GM18520 (cell line): ENCODE data around the gene NPHP4.

ENCODE experiments used
- ATAC-seq: cut with Tn5 transposase; IDR thresholded peaks from one replicate; pipeline ENCODE4 v1.9.1; 2021; ENCODE audit not compliant: unreplicated experiment

NPHP4 gene

DNA sequence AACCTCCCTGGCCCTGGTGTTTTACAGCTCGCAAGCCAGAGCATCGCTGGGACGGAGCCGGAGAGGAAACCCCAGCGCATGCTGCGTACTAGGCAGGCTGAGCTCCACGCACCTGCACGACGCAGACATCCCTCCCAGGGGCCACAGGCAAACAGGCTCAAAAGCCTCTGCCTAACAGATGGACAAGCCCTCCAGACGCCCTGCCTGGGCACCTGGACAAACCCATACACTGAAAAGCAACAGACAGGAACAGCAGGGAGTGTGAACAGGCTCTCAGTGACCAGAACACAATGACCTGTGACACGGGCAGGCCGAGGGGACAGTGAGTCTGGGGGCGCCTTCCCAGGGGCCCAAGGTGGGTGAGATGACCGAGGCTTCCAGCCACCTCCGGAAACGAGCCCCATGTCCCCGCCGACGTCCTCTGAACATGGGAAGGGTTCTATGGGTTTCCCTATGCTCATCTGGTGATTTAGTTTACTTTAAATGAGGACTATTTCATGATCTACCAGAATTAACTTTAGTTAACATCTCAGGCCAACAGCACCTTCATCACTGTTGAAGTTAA lies 40.3 kb downstream of the NPHP4 start:
- ATAC-seq: no peak

DNA sequence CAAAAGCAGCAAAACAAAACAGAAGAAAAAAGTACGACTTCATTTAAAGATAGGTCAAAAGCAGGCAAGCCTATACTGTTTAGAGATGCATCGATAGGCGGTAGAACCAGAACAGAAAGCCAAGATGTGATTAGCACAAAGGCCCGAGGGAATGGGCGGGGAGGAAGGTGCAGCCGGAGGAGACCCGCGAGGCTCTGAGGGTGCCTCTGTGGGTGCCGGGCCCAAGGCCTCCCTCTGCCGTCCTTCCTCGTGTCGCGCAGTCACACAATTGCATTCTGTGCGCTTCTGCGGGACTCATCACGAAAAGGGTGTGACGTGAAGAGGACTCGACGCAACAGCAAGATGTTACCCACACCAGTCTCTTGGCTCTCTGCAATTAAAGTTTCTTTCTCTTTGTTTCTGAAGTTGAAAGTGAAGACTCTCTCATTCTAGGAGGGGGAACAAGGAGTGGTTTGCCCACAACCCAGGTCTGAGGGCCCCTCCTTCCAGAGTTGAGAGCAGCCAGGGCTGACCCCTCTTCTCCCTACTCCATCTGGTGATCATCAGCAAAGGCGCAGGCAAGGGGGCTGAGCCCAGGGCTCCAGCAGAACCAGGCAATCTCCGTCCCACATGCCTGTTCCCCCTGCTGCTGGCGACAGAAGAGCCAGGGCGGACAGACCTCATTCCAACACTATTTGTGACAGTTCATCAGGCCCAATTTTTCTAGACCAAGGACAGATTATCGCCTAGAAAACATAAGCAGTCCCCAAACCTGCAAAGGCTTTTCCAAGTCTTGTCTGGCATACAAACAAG lies 41.0 kb downstream of the NPHP4 start:
- no peak for ATAC-seq

DNA sequence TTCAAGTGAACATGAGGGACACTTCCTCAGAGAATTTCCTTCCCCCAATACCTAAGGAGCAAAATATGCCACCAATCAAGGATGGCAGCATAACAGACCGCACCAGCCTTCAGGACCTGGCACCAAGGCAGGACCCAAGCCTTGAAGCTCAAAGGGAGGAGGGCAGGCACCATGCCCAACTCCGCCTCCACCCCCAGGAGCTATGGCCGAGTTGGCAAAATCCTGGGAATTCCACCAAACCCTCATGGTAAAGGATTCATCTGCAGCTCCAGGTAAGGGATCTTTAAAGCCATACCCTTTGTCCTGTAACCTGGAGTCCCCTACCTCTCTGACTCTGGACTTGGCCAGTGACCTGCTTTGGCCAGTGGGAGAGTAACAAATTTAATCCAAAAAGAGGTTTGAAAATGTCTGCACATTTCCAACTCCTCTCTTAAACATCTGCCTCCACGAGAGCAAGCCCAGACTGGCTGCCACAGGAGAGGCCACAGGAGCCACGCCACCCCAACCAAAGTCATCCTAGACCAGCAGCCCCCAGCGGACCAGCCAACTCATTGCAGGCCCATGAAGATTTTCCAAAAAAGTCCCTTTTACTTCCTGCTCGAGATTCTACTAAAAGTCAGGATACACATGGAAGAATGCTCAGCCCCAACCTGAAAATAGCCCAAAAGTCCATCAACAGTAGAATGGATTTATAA lies 41.9 kb downstream of the NPHP4 start:
- ATAC-seq: no peak

DNA sequence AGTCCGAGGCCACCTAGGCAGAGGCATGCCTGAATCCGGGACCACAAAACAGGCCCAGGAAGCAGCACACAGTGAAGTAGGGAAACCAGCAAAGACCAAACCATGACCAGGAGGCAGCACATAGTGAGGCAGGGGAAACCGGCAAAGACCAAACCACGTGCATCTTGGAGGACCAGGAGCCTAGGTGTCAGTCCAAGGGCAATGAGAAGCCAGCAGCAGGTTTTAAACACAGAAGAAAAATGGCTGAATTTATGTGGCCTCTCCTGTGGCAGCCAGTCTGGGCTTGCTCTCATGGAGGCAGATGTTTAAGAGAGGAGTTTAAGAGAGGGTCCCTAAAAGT lies 42.5 kb downstream of the NPHP4 start:
- ATAC-seq: no peak

DNA sequence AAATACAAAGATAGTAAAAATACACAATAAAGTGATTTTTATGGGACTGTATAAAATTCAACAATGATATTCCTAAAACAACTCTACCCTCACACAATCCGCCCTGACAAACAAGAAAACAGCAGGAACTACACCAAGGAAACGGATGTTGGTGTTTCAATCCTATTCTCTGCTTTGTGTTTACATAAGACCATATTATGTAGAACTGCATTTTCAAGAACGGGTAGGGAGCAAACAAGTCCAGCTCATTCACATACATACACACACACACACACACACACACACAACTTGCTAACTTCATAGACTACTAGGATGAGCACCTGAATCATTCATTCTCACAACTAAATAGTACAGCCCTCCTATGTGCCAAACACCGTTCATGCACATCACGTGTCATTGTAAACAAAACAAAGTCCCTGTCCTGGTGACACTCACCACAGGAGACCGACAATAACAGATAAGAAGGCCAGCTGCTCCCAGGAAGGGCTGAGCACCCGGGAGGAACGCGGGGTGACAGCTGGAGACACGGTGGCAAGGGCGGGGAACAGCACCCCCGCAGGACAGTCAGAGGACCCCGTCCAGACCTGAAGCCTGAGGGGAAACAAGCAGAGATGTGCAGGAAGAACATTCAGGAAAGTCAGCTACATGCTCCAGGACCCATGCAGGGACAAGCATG lies 43.0 kb downstream of the NPHP4 start:
- ATAC-seq: no peak

DNA sequence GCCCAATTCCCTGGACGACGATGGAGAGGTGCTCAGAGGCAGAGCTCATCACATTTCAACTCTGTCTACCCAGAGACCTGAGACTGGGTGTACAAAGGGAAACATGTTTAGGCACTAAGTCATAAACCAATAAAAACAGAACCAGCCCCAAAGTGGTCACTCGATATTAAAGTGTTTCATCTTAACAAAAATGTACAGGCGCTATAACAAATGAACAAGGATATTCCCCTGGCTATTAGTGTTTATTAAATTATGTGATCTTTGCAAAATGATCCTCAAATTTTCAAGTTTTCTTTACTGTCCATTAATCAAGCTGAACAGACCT lies 43.6 kb downstream of the NPHP4 start:
- ATAC-seq: no peak

DNA sequence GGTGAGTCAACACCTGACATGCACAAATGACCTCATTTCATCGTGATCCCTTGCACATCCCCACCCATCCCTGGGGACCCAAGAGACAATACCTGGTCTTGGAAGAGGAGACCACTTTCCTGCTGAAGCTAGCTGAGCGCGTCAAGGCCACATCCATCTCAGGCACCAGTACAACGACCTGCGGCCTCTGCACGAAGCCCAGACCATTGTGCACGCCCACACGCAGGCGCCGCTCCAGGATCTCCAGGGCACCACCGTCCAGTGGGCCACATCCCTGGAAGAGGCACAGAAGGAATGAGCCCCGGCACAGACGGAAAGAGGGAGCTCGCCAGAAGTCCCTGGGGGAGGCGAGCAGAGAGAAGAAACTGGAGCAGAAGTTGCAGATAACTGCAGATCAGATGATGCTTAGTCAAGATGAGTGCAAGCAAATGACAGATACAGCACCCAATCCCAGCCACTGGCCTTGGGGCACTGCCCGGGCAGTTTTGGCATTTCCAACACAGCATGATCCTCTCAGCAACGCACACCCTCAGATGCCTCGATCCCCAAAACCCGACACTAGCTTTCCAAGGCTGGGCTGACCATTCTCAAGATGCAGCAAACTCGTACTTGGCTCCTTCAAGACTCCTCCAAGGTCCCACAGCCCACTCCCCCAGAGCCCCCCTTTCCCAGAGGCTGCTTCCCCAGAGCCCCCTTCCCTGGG lies 44.1 kb downstream of the NPHP4 start:
- ATAC-seq: no peak

DNA sequence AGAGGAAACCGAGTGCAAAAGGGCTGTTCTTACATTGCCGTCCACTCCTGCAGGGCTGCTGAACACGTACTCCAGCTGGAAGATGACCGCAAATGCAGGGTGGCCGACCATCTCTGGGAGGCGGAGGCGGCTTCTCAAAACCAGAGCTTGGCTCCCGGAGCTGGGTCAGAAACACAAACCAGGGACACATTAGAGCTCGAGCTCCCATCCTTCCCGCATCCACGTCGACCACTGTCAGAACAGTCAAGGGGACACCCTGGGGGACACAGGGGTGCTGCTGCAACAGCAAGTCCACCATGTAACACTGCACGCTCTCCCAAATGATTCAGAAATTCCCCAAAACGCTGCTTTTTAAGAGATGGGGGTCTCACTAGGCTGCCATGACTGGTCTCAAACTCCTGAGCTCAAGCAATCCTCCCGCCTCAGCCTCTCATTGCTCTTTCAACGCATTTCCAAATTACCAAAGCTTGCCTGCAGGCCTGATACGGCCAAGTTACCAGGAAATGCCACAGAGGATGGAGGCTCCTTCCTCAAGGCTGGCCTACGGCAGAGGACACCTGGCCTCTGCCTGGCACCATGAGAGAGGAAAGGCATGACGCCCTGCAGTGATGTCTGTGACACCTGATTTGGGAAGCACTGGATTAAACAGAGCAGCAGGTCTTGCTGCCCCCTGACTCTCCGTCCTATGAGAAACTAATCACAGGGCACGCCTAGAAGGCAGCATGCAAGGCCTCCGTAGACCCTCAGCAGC lies 45.0 kb downstream of the NPHP4 start:
- no peak for ATAC-seq

DNA sequence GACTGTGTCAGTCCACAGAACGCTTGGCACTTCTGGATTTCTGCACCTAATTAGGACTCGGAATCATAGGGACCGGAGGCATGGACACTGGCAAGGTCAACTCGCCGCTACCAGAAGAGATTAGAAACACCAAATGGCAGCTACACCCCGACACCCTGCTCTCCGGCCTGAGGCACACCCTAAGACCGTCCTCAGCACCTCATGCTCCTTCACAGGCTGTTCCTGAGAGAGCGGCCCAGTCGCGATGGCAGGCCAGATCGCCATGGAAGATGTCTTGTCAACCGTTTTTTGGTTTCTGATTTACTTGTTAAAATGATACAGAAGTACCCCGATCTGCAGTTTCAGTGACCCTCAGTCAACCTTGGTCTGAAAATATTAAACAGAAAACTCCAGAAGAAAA lies 46.8 kb downstream of the NPHP4 start:
- ATAC-seq: no peak

DNA sequence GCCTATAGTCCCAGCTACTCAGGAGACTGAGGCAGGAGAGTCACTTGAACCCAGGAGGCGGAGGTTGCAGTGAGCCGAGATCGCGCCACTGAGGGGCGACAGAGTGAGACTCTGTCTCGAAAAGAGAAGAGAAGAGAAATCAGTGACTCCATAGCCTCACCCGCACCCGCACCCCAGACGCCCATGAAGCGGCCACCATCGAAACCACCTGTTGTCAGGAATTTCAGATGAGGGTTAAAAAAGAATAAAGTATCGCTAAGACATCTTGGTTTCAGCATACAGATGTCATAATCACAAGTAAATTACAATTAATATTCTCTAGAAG lies 47.4 kb downstream of the NPHP4 start:
- no peak for ATAC-seq

DNA sequence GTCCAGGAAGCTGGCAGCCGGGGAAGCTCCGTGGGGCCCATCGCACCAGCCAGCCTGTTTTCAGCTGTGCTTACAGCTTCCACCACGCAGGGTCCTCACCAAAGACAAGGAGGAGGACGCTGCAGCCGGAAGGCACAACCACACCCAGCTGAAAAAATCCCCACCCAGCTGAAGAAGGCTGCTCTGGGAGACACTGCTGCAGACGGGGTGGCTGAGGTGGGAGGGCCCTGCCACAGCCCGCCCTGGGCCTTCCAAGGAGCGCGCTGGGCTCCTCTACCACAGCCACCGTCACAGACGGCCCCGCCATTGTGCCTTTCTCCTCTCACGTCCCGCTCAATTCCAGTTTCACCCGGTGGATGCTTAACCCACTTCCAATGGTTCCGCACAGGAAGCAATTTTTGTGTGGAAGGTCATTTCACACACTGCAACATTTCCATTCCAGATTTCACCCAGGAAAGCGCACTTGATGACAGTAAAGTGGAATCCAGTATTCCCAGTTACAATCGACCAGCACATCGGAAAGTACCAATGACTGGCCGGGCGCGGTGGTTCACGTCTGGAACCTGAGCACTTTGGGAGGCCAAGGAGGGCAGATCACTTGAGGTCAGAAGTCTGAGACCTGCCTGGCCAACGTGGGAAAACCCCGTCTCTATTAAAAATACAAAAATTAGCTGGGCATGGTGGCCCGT lies 47.9 kb downstream of the NPHP4 start:
- ATAC-seq: no peak

DNA sequence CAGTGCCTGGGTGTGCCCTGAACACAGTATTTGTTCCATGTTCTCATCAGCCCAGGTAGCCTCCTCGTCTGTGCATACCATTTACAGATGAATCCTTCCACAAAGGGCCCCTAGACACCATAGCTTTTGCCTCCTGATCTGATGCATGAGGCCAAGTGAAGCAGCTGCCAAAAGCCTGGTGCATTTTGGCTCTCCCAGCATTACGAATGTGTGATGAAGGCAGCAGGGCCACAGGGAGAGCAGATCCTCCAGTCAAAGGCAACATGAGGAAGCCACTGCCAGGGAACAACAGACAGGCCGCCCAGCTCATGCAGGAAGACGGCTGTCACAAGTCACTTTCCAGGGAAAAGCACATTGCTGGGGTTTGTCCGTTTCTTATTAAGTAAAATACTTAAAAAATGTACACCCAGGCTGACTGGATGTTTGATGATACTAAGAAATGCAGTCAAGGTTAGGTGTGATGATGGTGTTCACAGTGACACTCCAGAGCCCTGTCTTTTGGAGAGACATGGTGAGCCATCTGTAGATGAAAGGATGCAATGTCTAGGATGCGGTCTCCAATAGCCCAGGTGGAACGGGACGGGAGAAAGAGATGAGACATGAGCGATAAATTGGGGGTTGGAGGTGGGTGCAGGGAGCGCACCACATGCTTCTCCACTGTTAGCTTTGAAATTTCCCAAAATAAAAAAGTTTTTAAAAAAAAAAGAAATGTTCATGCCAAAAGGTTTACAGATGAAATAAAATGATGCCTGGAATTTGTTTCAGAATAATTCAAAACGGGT lies 48.7 kb downstream of the NPHP4 start:
- no peak for ATAC-seq

DNA sequence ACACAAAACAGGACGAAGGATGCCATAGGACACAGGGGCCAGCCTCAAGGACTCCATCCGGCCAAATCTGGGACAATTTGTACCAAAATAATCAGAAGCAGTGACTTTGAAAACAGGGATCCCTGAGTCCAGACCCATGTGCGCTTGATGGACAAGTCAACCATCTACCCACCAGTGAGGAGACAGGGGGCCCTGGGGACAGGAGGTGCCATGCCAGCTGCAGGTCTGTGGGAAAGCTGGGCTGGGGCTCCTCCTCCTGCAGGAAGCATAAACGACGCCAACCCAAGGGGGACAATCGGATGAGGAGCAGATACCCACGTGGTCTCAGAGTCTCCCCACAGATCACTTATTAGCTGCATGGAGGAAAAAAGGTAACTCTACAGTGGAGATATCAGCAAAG lies 50.6 kb downstream of the NPHP4 start:
- ATAC-seq: no peak

DNA sequence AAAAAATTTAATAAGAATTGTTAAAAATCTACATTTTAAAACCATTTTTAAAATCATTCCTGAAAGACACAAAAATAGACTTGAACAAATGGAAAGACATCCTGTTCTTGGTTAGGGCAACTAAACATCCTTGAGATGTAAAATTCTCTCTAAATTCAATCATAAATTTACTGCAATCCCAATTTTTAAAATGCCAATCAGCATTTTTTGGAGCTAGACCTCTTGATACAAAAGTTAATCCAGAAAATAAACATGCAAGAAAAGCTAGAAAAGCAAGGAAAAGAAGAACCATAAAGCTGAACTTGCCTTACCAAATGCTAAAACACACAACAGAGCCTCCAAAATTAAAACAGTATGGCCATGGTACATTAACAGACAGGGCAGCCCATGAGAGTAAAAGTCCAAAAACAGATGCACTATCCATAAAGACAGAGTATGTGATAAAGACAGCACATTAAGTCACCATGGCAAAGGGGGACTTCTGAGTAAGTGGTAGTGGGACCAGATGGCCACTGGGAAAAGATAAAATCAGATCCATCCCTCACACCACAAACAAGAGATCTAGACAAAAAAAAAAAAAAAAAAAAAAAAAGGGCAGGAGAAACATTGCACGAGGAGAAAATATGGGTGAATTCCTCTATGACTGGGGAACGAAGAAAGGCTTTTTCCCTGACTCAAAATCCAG lies 51.4 kb downstream of the NPHP4 start:
- ATAC-seq: no peak

DNA sequence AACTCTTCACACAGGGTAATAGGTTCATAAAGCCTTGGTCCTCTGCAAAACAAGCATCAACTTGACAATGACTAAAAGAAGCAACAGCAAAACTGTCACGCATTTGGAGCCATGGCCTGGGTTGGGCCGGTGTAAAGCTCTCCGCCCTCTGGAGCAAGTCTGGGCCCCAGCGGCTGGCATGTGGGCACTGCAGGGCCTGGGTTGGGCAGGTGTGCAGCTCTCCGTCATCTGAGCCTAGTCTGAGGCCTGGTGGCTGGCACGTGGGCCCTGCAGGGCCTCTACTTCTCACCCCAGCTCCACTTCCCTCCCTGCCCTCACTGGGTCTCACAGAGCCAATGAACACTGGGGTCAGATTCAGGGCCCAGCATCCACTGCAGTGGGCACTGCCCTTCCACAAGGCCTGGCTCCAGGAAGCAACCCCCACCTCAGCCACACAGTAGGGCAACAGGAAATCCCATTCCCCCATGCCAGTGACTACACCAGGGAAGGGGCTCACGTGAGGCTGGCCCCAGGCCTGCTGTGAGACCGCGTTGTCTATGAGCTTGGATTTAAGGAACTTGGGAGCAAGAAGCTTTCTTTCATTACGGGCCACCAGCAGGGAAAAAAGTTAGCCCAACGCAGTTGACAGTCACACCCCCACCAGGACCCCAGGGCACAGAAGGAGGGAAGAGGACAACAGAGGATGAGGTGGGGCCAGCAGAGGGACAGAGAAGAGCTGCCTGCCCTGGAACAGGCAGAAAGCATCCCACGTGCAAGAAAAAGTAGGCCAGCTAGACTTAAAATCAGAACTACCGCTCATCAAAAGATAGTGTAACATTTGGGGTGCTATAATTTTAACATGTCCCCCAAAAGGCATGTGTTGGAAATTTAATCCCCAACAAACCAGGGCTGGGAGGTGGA lies 52.7 kb downstream of the NPHP4 start:
- no peak for ATAC-seq

DNA sequence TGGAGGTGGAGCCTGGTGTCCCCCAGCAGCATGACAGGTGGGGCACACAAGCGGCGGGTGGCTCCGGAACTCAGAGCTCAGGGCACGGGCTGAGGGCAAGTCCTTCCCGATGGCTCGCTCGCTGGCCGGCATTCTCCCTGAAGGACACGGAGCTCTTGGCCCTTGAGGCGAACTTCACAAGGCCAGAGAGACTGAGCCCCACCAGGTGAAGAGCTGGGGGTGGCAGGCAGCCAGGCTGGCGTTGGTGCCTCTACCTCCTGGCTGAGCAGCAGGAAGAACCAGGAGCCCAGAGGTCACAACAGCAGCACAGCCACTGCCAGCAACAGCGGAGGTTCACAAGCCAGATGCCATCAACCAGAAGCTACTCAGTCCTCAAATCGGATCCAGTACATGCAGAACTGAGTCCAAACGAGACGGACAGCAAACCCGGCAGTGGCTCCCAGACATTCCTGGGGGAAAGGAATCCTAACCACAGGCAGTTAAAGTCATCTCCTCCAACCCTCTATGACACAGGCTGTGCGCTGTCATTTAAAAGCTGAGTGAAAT lies 54.1 kb downstream of the NPHP4 start:
- no peak for ATAC-seq

DNA sequence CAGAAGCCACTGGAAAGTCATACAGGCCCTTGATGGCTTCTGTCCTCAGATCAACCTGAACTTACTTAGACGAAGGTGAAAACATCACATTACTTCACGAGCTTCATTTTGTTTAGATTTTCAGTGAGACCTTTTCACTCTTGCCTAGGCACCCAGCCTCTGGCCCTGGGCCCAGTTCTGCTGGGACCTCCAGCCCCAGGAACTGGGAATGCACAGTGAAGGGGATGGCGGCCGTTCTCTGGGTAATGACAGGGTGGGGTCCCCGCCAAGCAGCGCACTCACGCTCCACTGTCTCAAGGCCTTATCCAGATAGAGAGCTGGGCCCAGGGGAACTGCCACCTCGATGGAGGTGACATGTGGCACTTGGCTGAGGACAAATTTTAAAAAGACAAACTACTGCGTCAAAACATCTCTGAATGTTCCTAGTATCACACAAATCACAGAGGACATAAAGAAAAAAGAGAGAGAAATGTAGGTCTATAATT lies 54.8 kb downstream of the NPHP4 start:
- no peak for ATAC-seq
